GM23338 (cell line): ENCODE data around the gene CCDC92. TPM values are rescaled to one million over a fixed set of nuclear protein-coding genes. Genes with fewer than 3 reads are reported as not detected.

Experiments used
- ATAC-seq: fragments of 200-7000 bp; cut with Tn5 transposase; 3 replicates; pipeline ENCODE4 v1.9.1; 2020
- DNase-seq: peaks from one replicate; pipeline ENCODE4 v3.0.0-alpha.2; 2015; ENCODE audit warnings: low spot score
- H2AFZ ChIP-seq: fragments of 200-600 bp; sonication (generic); 2 replicates; pipeline ENCODE4 v1.8.0; 2016; ENCODE audit warnings: antibody characterized with exemption, mild to moderate bottlenecking, moderate library complexity
- H3F3A ChIP-seq: fragments of 200-600 bp; sonication (generic); replicated peaks from 2 replicates; pipeline ENCODE4 v1.8.0; 2017; ENCODE audit warnings: antibody characterized with exemption, mixed run types, low read depth
- H3K27ac ChIP-seq: fragments of 200-600 bp; sonication (generic); 2 replicates; pipeline ENCODE4 v1.6.1; 2016; ENCODE audit warnings: low read depth
- H3K27me3 ChIP-seq: fragments of 200-600 bp; sonication (generic); 2 replicates; pipeline ENCODE4 v1.8.0; 2016; ENCODE audit warnings: mild to moderate bottlenecking, mixed run types, moderate library complexity; ENCODE audit not compliant: insufficient read depth
- H3K36me3 ChIP-seq: fragments of 200-600 bp; sonication (generic); 2 replicates; pipeline ENCODE4 v1.8.0; 2016; ENCODE audit warnings: mild to moderate bottlenecking; ENCODE audit not compliant: insufficient read depth
- H3K4me1 ChIP-seq: fragments of 200-600 bp; sonication (generic); 2 replicates; pipeline ENCODE4 v1.8.0; 2016; ENCODE audit warnings: mild to moderate bottlenecking, moderate library complexity; ENCODE audit not compliant: insufficient read depth
- H3K4me2 ChIP-seq: fragments of 200-600 bp; sonication (generic); 2 replicates; pipeline ENCODE4 v1.7.1; 2017; ENCODE audit warnings: mixed run types
- H3K4me3 ChIP-seq: fragments of 200-600 bp; sonication (generic); 2 replicates; pipeline ENCODE4 v1.6.1; 2016; ENCODE audit warnings: mixed run types
- H3K79me2 ChIP-seq: fragments of 200-600 bp; sonication (generic); replicated peaks from 2 replicates; pipeline ENCODE4 v1.8.0; 2017; ENCODE audit warnings: mild to moderate bottlenecking; ENCODE audit not compliant: insufficient read depth
- H3K9me2 ChIP-seq: fragments of 200-600 bp; sonication (generic); 2 replicates; pipeline ENCODE4 v1.8.0; 2017; ENCODE audit not compliant: insufficient read depth
- H4K20me1 ChIP-seq: fragments of 200-600 bp; sonication (generic); replicated peaks from 2 replicates; pipeline ENCODE4 v1.8.0; 2017; ENCODE audit warnings: mild to moderate bottlenecking; ENCODE audit not compliant: insufficient read depth
- H3K27ac Mint-ChIP-seq: 2 replicates; pipeline ENCODE4 v1.8.0; 2020; ENCODE audit warnings: inconsistent platforms, mild to moderate bottlenecking, moderate library complexity, mixed read lengths
- H3K27me3 Mint-ChIP-seq: 3 replicates; pipeline ENCODE4 v1.8.0; 2022; ENCODE audit warnings: low read depth, mild to moderate bottlenecking, moderate library complexity, mixed read lengths, inconsistent platforms; ENCODE audit not compliant: insufficient read depth, poor library complexity
- H3K36me3 Mint-ChIP-seq: 3 replicates; pipeline ENCODE4 v1.8.0; 2021; ENCODE audit warnings: low read depth, mild to moderate bottlenecking, inconsistent platforms, moderate library complexity, mixed read lengths
- H3K4me1 Mint-ChIP-seq: 3 replicates; pipeline ENCODE4 v1.8.0; 2020; ENCODE audit warnings: mild to moderate bottlenecking, inconsistent platforms, mixed read lengths
- H3K4me3 Mint-ChIP-seq: 3 replicates; pipeline ENCODE4 v1.8.0; 2021; ENCODE audit warnings: moderate library complexity, mild to moderate bottlenecking, inconsistent platforms, mixed read lengths
- H3K9me3 Mint-ChIP-seq: 3 replicates; pipeline ENCODE4 v1.8.0; 2020; ENCODE audit warnings: moderate library complexity, mild to moderate bottlenecking, inconsistent platforms, mixed read lengths
- CREB1 ChIP-seq: fragments of 250-450 bp; sonication (Bioruptor Pico); IDR thresholded peaks from 2 replicates; pipeline ENCODE4 v1.5.0; 2020; ENCODE audit warnings: low read depth, mild to moderate bottlenecking, moderate library complexity
- ETS1 ChIP-seq: IDR thresholded peaks from 2 replicates; pipeline ENCODE4 v1.6.1; 2016; ENCODE audit warnings: antibody characterized with exemption
- EZH2 ChIP-seq: fragments of 200-600 bp; sonication (generic); IDR thresholded peaks from one replicate; pipeline ENCODE4 v1.8.0; 2017; ENCODE audit warnings: antibody characterized with exemption, mild to moderate bottlenecking, low read depth; ENCODE audit not compliant: unreplicated experiment
- EZH2phosphoT487 ChIP-seq: fragments of 200-600 bp; sonication (generic); IDR thresholded peaks from one replicate; pipeline ENCODE4 v1.8.1; 2018; ENCODE audit warnings: antibody characterized with exemption; ENCODE audit not compliant: unreplicated experiment
- JUNB ChIP-seq: IDR thresholded peaks from one replicate; pipeline ENCODE4 v1.6.1; 2016; ENCODE audit warnings: antibody characterized with exemption; ENCODE audit not compliant: unreplicated experiment
- NANOG ChIP-seq: IDR thresholded peaks from 2 replicates; pipeline ENCODE4 v1.6.1; 2016; ENCODE audit warnings: antibody characterized with exemption, borderline replicate concordance
- ZNF114 ChIP-seq: fragments of 250-450 bp; sonication (Bioruptor Pico); IDR thresholded peaks from 2 replicates; pipeline ENCODE4 v1.5.0; 2020; ENCODE audit warnings: mild to moderate bottlenecking, moderate library complexity
- ZNF331 ChIP-seq: fragments of 250-450 bp; sonication (Bioruptor Pico); IDR thresholded peaks from 2 replicates; pipeline ENCODE4 v1.5.0; 2020; ENCODE audit warnings: low read depth, mild to moderate bottlenecking, moderate library complexity
- polyA plus RNA-seq: library from polyadenylated mRNA; unstranded; fragments of >200 nt; fragmentation: Nextera tagmentation; extraction: Ambion mirVana; gene quantifications from 2 replicates; pipeline ENCODE4 v1.2.1, GENCODE V29; 2016
- total RNA-seq: library from RNA; depleted of rRNA; stranded (reverse); fragments of >200 nt; shearing (Covaris generic); gene quantifications from 2 replicates; pipeline ENCODE4 v1.2.3, GENCODE V29; 2014
- TF ChIP-seq, protein P1 (sequence below): IDR thresholded peaks from one replicate; pipeline ENCODE4 v1.6.1; 2018; ENCODE audit warnings: antibody characterized with exemption; ENCODE audit not compliant: unreplicated experiment
- TF ChIP-seq, protein P2 (sequence below), 2 experiments: fragments of 200-600 bp in 1 of 2; sonication (generic) in 1 of 2; conservative IDR thresholded peaks; 2 replicates each; pipeline versions ENCODE4 v1.5.1 to v1.6.1; 2016 to 2017; ENCODE audit warnings: antibody characterized with exemption in 2 of 2, low read depth in 2 of 2, mild to moderate bottlenecking in 2 of 2, moderate library complexity in 1 of 2

The CCDC92 gene
- total and polyA plus RNA-seq, 2 experiments from 2014 or later: 0.08 to 0.31 TPM

DNA sequence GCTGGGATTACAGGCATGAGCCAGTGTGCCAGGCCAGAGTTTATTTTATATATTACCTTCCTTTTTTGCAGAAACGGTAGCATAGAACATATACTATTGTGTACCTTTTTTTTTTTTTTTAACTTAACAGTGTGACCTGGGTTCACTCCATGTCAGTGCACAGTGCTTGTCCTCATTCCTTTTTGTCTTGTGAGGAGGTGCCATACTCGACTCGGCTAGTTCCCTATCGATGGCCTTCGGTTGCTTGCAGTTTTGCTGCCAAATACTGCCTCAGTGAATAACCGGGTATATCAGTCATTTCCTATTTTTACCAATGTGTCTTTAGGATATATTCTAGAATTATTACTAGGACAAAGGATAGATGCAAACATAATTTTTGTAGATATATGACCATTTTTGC, 37.1 kb upstream of the CCDC92 start:
- Histone ChIP-seq H3K79me2 (no peaks in the 10 kb centered on the region), H3K27me3 (no peaks in the 10 kb centered on the region), H2AFZ (no peak overlapping the region), H3K9me2 (no peaks in the 10 kb centered on the region), H4K20me1 (peaks cover 8% of the 10 kb centered on the region; the same call in 1 of the 2 replicates), H3K4me2 (no peak overlapping the region), H3K36me3 (peaks cover 8% of the 10 kb centered on the region), H3F3A (no peaks in the 10 kb centered on the region), H3K4me1 (no peaks in the 10 kb centered on the region; the same call in 1 of the 2 replicates), H3K27ac (no peak overlapping the region), H3K4me3 (no peak overlapping the region)
- TF ChIP-seq ZNF331 (CRISPR knock-in tag) (no peak), EZH2phosphoT487 (no peak), EZH2 (no peak), ZNF114 (CRISPR knock-in tag) (no peak), ETS1 (no peak), CREB1 (no peak)
- TF ChIP-seq, protein P1, sequence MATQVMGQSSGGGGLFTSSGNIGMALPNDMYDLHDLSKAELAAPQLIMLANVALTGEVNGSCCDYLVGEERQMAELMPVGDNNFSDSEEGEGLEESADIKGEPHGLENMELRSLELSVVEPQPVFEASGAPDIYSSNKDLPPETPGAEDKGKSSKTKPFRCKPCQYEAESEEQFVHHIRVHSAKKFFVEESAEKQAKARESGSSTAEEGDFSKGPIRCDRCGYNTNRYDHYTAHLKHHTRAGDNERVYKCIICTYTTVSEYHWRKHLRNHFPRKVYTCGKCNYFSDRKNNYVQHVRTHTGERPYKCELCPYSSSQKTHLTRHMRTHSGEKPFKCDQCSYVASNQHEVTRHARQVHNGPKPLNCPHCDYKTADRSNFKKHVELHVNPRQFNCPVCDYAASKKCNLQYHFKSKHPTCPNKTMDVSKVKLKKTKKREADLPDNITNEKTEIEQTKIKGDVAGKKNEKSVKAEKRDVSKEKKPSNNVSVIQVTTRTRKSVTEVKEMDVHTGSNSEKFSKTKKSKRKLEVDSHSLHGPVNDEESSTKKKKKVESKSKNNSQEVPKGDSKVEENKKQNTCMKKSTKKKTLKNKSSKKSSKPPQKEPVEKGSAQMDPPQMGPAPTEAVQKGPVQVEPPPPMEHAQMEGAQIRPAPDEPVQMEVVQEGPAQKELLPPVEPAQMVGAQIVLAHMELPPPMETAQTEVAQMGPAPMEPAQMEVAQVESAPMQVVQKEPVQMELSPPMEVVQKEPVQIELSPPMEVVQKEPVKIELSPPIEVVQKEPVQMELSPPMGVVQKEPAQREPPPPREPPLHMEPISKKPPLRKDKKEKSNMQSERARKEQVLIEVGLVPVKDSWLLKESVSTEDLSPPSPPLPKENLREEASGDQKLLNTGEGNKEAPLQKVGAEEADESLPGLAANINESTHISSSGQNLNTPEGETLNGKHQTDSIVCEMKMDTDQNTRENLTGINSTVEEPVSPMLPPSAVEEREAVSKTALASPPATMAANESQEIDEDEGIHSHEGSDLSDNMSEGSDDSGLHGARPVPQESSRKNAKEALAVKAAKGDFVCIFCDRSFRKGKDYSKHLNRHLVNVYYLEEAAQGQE: no peak
- TF ChIP-seq, protein P2, sequence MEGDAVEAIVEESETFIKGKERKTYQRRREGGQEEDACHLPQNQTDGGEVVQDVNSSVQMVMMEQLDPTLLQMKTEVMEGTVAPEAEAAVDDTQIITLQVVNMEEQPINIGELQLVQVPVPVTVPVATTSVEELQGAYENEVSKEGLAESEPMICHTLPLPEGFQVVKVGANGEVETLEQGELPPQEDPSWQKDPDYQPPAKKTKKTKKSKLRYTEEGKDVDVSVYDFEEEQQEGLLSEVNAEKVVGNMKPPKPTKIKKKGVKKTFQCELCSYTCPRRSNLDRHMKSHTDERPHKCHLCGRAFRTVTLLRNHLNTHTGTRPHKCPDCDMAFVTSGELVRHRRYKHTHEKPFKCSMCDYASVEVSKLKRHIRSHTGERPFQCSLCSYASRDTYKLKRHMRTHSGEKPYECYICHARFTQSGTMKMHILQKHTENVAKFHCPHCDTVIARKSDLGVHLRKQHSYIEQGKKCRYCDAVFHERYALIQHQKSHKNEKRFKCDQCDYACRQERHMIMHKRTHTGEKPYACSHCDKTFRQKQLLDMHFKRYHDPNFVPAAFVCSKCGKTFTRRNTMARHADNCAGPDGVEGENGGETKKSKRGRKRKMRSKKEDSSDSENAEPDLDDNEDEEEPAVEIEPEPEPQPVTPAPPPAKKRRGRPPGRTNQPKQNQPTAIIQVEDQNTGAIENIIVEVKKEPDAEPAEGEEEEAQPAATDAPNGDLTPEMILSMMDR (conservative IDR thresholded peaks at IDR 0.05; ENCODE audit: low read depth in 2 of 2): no peak
- Mint-ChIP-seq H3K27me3 (peaks cover 3% of the 10 kb centered on the region), H3K36me3 (peaks cover 23% of the 10 kb centered on the region; the same call in 2 of the 3 replicates), H3K9me3 (no peaks in the 10 kb centered on the region), H3K4me1 (peaks cover 20% of the 10 kb centered on the region), H3K4me3 (no peak overlapping the region), H3K27ac (no peak overlapping the region)
- ATAC-seq (no peak), DNase-seq (no peak)

GRCh38 chr12:124008595-124008994, 36.0 kb upstream of the CCDC92 start:
- Histone ChIP-seq H4K20me1 (peaks cover 8% of the 10 kb centered on the region; the same call in 1 of the 2 replicates), H3K9me2 (no peaks in the 10 kb centered on the region), H3K36me3 (peaks cover 8% of the 10 kb centered on the region), H3K27ac (no peak overlapping the region), H3K4me1 (no peaks in the 10 kb centered on the region; the same call in 1 of the 2 replicates), H3K79me2 (no peaks in the 10 kb centered on the region), H3K4me3 (no peak overlapping the region), H3K27me3 (no peaks in the 10 kb centered on the region), H3F3A (no peaks in the 10 kb centered on the region), H2AFZ (no peak overlapping the region), H3K4me2 (no peak overlapping the region)
- Mint-ChIP-seq H3K36me3 (peaks cover 23% of the 10 kb centered on the region; the same call in 2 of the 3 replicates), H3K4me1 (peaks cover 20% of the 10 kb centered on the region), H3K27me3 (peaks cover 3% of the 10 kb centered on the region), H3K27ac (no peak overlapping the region), H3K9me3 (no peaks in the 10 kb centered on the region), H3K4me3 (no peak overlapping the region)
- ATAC-seq: no peak
- DNase-seq: no peak
- TF ChIP-seq NANOG (no peak), JUNB (no peak), ZNF114 (CRISPR knock-in tag) (no peak), ETS1 (no peak)
- TF ChIP-seq, protein P1: no peak
- TF ChIP-seq, protein P2 (conservative IDR thresholded peaks at IDR 0.05; ENCODE audit: low read depth in 2 of 2): no peak
